Cortex of kidney (tissue), 1 donor: Measurements from ENCODE around the gene ONECUT3.

Experiments
- DNase-seq: peaks from one replicate; lab custom pipeline; 2025; lab: John Stamatoyannopoulos, UW

The ONECUT3 gene

DNA sequence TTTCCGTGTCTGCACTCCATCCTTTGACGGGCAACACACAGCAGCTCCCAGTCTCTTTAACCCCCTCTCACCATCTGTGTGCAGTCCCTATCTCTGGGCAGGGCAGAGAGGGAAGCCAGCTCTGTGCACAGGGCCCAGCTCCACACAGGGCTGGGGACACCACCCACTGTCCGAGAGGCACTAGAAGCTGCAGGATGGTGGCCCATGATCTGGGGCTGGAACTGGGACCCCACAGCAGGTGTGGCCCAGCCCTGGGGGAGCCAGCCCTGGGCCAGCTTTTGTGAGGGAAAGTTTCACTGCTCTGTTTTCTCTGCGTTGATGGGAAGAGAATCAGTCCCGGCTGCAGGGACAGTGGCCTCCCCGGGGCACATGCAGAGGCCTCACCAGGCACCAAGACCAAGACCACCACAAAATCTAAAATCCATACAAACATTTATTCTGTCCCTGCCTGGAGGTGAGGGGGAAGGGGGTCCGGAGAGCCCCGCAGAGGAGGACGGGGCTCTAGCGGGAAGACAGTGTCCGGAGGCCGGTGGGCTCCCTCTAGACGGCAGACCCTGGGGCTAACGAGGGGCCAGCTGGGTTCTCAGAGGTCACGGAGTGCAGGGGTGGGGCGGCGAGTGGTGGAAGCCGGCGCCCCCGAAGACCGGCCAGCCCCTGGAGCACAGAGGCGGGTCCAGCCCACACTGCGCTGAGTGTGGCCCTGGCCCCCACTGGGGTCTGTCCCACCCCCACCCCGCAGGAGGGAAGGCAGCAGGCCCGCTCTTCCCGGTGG lies 61.7 kb downstream of the ONECUT3 start:
- no peak for DNase-seq

DNA sequence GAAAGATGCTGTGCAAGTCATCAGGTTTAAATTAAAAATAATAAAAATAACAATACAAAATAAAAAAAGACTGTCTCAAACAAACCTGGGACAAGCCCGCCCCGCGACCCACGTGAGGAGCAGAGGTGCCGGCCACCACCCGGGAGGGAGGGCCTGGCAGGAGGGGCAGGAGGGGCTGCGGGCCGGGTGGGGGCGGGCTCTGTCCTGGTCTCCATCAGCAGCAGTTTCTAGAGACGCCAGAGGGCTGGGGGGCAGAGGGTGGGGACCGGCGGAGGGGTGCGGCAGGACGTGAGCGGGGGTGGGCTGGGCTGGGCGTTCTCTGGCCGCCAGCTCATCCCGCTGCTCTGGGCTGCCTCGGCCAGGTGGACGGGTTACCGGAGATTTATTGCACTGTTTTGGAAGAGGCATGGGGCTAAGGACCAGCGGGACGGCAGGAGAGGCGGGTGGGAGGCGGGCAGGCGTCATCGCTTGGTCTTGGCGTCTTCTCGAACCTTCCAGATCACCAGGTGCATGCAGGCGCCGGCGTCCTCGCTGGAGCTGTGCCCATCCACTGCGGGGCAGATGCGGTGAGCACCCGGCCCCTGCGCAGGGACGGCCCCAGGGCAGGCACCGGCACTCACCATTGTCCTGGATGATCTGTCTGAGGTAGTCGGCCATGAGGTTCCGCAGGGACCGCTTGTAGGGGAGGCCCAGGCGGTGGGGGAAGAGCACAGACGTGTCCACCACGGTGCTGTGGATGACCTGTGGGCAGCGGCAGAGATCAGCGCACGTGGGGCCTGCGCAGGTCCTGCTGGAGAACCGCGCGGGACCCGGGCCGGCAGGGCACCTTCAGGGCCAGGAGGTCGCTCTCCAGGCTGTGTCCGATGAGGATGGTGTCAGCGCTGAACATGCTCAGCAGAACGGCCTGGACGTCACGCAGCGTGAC lies 62.6 kb downstream of the ONECUT3 start:
- no peak for DNase-seq

DNA sequence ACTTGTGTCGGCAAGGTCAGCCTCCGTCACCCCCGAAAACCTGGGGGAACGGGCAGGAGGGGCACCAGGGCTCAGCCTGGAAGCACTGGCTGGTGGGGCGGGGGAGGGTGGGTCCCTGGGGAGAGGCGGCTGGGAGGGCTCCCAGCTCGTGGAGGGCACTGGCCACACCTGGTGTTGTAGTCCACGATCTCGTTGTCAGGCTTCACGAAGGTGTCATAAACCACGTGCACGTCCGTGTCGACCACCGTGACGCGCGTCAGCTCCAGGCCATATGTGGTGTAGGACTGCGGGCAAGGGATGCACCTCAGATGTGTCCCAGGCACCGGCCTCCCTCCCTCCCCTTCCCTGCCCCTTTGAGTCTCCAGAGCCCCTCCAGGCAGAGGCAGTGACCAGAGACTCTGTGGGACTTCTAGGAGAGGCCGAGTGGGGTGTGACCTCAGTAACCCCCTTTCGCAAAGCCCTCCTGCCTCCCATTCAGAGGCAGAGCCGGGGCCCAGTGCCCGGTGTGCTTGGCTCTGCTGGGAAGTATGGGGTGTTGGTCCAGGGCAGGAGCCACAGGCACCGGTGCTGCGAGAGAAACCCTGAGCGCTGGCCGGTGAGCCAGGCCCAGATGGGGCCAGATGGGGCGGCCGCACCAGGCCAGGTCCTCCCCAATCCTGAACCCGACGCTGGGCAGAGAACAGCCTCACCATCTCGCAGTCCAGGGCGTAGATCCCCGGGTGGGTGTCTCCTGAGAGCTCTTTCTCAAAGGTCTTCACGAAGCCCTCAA lies 63.4 kb downstream of the ONECUT3 start:
- no peak for DNase-seq

DNA sequence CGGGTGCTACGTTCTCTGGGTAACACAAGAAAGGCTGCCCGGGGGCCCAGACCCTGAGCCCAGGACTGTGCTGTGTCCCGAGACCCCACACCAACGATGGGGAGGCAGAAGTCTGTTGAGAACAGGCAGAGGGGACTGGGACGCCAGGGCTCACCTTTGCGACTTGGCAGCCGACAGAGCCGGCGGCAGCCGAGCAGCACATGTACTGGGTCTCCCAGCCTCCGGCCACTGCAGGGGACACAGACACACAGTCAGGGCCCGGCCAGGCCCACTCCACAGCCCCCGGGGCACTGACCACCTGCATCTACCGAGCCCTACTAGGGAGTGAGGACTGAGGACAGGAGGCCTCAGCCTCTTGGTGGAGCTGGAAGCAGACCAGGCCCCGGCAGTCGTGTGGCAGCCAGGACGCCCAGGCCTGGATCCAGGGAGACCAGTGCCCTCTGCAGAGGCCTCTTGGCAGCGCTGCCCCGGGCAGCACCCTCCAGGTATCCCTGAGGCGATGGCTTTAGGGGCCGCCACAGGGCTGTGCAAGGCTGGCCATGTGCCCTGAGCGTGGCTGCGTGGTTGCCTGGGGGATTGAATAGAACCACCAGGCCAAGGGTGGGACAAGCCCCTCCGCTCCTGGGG lies 64.4 kb downstream of the ONECUT3 start:
- DNase-seq: no peak

DNA sequence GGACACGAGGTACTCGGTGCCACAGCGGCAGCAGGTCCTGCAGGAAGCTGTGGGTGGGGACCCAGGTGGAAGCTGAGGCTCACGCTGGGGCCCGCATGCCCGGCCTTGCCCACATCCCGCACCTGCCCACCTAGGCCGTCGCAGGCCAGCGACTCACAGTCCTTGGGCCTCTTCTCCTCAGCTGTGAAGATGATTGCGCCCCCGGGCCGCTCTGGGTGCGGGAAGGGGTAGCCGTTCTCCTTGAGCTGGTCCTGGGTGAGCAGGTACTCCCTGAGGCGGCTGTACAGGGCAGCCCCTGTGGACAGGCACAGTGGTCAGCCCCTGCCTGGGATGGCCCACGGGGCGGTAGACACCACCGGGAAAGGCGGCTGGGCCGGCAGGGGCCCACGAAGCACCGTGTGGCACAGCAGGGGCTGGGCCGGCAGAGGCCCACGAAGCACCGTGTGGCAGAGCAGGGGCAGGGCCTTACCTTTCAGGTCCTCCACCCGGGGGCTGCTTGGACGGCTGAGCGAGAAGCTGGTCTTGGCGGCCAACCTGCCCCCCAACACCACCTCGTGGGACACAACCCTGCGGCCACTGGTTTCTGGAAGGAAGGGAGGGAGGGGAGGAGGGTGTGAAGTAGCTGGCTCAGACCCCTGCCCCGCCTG lies 65.4 kb downstream of the ONECUT3 start:
- no peak for DNase-seq

DNA sequence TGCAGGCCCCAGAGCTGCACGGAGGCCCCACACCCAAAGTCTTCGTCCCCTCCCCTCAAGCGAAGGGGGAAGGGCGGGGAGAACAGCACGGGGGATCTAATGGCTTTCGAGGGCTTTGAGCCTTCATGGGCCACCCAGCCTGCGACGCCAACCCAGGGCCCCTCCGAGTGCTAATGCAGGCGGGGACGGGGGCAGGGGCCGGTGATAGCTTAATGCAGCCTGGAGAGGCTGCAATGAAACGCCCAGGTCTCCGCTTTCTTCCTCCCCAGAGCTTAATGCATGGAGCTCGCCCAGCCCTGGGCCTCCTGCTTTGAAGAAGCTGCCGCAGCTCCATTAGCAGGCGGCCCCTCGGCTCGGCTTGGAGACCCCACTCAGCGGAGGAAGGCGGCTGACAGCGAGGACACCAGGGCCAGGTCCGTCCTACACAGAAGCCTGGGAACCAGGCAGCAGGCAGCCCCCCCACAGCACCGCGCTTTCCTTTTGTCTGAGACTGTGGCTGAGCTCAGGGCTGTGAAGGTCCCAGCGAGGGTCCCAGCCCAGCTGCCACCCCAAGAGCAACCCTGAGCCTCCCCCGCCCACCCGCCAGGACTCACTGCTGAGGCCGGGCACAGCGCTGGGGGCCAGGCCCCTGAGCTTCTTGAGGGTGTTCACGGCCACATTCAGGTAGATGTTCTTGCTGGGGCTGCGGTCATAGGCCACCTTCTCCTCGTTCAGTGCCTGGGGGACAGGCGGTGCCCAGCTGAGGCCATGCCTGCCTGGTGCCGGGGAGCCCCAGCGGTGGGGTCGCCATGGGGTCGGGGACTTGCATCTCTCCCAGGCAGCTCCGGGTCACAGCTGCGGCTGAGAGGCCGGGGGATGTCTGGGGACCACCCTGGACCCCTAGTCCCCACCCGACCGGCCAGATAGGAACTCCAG lies 66.3 kb downstream of the ONECUT3 start:
- DNase-seq: no peak

DNA sequence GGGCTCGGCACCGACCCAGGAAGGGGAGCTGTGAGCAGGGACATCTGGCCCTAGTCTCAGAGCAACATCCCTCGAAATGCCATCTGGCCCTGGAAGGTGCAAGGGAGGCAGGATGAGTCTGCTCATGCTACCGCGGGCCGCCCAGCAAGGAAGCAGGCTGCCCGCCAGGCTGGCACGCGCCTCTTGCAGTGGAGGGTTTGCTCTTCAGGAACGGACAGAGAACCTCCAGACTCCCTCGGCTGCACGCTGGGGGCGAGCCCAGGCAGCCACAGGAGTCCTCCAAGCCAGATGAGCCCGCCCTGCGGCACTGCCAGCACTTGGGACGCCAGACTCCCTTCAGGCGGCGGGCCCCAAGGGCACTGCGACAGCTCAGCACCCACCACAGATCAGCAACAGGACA lies 68.9 kb downstream of the ONECUT3 start:
- no peak for DNase-seq

DNA sequence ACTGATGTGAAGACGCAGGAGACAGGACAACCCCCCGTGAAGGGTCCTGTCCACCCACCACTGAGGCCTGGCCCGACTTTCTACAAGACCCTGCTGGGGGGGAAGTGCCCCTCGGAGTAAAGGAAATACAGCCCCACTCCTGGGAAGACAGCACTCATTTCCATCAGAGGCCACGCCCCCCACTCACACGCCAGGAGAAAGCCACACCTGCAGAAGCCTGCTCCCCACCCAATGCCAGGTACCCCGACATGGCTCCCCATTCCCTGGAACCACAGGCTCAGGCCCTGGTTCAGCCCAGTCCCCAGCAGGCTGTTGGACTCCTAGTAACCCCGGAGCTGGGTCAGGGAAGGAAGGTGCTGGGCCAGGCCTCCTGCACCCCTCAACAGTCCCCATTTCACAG lies 69.7 kb downstream of the ONECUT3 start:
- DNase-seq: no peak

DNA sequence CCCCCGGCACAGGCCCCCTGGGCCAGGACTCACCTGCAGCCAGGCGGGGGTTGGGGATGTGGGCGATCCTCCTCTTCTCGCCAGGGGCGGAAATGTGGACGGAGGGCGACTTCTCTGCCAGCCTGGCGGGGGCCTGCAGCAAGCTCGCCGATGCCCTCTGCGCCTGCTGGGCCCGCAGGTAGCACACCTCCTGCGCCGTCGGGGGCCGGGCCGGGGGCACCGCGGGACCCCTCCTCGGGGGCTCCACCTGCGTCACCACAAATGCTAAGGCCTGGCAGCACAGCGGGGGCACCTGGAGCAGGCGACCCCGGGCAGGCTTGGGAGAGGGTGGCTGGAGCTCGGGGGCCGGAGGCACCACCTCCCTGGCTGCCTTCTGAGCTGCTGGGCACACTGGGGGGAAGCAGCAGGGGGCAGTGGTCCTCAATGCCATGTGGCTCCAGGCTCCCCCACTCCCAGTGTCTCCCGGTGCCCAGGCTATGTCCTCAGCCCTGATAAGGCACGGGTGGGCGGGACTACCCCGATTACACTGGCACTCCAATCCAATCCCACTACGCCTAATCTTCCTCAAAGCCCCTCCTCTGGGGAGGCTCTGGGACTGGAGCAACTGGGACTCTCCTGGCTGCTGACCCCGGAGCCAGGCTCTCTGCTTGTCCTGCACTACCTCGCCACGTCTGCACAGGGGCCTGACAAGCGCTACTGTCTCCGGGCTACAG lies 70.4 kb downstream of the ONECUT3 start:
- no peak for DNase-seq

DNA sequence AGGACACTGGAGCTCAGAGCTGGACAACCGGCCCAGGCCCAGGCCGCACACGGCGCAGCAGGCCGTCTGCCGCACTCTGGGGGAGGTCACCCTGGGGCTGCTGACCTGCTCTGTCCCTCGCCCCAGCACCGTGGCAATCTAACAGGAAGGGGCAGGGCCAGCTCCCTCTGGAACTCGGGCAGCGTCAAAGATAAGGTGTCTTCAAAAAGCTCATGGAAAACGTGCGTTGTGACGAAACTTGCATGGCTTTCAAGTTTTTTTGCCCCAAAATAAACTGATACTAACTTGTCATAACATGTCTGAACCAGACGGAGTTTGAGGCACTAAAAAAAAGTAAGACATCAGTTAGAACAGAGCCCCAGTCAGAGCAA lies 70.9 kb downstream of the ONECUT3 start:
- no peak for DNase-seq

DNA sequence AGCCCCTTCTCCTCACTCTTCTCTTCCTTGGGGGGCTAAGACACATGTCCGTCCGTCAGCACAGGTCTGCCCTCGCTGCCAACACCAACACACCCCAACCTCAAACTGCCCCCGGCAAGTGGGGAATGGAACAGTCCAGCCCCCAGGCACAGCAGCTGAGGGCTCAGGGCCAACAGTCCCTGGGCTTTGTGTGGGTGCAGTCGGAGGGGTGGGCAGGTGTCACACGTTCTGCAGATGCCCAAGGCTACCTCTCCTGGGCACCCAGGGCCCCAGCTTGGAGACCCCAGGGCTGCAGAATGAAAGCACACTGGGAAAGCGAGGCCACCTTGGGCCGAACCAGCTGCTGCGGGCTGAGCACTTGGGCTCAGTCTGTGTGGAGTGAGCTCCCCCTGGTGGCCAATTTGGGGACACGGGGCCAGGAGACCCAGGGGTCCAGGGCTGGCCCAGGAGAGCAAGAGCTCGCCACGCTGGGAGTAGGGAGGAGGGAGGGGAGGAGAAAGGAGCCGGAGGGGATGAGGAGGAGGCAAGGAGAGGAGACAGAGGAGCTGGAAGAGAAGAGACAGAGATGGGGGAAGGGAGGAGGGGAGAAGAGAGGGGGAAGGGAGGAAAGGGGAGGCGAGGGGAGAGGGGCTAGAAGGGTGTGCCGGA lies 72.7 kb downstream of the ONECUT3 start:
- no peak for DNase-seq

DNA sequence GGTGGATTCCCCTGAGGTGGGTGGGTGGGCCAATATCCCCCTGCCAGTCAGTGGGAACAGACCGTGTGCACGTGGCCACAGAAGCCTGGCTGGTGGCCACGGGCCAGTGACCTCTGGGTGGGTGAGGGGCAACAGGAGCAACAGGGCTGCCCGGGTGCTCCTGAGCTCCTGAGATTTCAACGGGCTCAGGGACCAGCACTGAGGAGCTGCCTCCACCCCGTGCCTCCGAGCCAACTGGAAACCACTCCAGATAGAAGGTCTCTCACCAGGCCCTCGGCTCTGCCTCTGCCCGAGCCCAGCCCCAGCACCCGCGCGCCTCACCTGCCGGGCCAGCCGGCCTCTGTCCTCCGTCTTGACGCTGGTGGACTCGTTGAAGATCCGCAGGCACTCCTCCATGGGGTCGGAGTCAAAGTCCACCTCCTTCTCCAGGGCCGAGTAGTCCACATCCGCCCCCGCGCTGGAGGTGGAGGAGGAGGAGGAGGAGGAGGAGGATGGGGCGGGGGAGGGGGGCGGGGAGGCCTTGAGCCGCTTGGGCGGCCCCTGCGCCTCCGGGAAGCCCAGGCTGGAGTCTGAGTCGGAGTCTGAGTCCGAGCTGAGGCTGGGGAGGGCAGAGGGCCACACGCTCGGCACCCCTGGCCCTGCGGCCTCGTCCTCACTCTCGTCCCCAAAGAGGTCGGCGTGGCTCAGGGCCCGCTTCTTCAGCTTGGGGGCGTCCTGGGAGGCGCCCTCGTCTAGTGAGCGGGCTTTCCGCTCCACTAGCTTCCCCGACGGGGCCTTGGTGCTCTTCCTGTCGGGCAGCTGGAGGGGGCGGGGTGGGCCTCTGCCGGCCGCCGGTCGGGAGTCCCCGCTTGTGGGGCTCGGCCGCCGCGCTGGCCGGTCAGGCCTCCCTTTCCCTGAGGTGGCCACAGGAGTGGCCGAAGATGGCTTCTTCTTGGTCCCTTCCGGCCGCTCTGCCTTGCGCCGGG lies 73.5 kb downstream of the ONECUT3 start:
- no peak for DNase-seq

DNA sequence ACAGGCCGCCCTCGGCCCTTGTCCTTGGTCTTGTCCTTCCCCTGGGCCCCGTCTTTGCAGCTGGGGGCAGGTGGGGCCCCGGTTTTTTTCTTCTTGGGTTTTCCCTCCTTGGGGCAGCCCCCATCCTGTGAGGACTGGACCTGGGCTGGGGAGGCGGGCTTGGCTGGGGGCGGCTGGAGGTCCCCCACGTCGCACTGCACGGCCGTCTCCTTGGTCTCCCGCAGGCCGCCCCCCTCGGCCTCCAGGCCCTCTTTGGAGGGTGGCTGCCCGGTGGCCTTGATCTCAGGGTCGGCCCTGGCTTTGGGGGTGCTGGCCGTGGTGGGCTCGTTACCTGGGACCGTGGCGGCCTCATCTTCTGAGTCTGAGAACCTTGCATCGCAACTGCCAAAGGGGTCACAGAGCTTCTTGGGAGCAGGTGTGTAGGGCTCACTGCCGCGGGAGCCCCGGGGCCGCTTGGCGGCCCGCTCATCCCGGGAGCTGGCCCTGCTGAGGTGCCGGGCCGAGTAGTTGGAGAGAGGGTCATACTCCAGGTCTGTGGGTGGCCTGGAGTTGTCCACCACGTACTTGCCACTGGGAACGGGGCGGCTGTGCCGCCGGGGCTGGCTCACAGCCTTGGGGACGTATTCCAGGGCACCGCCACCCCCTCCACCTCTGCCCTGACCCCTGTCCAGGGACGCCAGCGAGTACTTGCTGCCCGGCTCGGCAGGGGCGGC lies 74.4 kb downstream of the ONECUT3 start:
- DNase-seq: no peak

DNA sequence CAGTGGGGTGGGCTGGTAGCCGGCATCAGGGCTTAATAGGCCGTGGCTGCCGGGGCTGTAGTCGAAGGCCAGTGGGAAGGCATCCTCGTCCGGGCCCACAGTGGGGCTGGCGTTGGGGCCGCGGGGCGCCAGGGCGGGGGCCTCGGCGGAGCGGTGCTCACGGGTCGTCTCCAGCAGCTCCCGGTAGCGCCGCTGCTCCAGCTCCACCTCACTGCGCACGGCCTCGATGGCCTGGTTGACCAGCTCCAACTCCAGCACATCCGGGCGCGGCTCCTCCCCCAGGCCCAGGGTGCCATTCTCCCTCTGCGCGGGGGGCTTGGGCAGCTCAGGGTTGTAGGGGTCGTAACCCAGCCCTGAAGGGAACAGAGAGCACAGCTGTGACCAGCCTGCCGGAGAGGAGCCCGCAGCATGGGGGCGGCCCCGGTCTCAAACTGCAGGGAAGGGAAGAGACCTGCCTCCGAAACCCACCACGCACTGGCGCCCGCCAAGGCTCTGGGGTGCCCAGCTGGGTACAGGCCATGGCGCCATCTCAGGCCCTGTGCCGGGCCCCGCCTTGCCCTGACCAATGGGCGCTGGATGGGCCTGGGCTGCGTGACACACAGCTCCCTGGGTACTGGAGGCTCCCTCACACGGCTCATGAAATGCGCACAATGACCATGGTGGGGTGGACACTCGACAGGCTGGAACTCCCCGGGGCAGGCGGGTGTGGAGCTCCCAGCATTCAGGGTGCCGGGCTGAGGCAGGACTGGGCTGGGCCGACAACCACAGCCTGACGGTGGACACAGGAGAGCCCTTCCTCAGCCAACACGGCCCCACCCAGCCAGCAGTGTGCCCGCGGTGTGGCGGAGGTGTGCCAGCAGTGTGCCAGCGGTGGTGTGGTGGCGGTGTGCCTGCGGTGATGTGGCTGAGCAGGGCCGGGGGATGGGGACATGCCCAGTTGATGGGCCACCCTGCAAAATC lies 75.3 kb downstream of the ONECUT3 start:
- no peak for DNase-seq

DNA sequence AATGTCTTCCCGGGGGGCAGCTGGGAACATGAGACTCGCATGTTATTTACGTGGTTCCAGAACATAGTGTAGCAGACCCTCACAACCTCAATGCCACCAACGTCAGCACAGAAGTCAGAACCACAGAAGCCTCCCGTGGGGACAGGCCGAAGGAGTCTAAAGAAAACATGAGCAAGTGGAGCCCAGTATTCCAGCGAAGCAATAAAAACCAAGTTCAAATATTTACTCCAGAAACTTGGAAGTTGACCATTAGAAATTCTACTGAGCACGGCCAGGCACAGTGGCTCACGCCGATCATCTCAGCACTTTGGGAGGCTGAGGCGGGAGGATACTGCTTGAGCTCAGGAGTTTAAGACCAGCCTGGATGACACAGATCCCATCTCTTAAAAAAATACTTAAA lies 76.7 kb downstream of the ONECUT3 start:
- DNase-seq: no peak

DNA sequence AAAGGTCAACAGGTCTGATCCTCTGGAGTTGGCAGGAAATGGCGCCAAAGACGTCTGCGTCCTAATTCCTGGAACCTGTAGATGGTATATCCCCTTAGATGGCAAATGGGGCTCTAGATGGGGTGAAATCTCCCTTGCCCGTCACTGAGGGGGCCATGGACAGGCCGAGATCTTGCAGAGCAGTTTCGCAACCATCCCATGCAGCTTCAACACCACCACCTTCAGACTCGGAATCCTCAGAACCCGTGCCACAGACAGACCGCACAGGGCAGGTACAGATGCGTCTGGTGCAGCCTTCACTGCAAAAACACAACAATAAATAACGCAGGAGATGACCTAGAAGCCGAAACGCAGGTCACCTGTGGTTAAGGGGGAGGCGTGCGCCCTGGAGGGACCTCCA lies 77.3 kb downstream of the ONECUT3 start:
- DNase-seq: no peak
